Thyroid gland (tissue), 4 donors: ENCODE measurements around the gene INPP5A.

ENCODE experiments used
- POLR2A ChIP-seq, 2 donors: fragments of 450-650 bp; IDR thresholded peaks; one replicate each; pipeline ENCODE4 v1.6.1; 2017; ENCODE audit warnings: antibody characterized with exemption in 2 of 2, mild to moderate bottlenecking in 2 of 2, moderate library complexity in 1 of 2
- TF ChIP-seq, protein P1 (sequence below), 6 experiments: fragments of 200-600 bp in 3 of 6; fragments of 450-650 bp in 3 of 6; sonication (generic) in 3 of 6; IDR thresholded peaks; one replicate each; pipeline ENCODE4 v1.5.1; 2016 to 2019; ENCODE audit warnings: antibody characterized with exemption in 6 of 6, mild to moderate bottlenecking in 2 of 6, inconsistent platforms in 1 of 6, moderate library complexity in 1 of 6

DNA sequence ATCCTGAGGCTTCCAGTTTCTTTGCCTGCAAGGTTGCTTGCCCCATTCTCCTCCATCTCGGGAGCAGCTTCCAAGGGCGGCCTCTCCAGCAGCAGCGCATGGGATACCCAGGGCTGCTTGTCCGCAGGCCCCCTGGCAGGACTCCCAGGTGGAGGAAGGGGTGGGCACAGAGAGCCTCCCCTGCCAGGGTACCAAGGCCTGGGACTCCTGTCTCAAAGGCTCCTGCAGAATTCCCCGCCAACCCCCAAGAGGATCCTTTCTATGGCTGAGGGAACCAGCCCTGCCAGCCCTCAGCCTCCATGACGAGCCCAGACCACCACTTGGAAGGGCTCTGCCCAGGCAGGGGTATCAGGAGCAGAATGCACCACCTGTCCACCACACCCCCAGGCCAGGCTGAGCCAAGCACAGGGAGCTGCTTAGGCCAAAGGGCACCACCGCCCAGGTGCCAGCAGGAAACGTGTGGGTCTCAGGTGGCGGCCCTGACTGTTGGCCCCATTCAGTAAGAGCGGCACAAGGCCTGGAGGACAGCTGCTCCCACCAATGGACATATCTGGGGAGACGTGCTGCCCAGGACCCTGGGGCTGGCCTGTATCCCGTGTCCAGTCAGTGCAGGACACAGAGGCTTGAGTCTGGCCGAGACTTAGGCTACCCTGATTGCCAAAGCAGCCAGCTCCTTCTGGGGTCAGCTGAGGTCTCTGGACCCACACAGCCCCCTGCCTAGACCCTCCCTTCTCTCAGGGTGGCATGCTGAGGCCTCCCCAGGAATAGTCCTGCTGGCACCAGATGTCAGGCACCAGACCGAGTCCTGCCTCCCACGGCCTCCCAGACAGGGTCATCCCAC lies 33.8 kb upstream of the INPP5A start:
- TF ChIP-seq POLR2A (IDR thresholded peaks at IDR 0.05): no peak
- TF ChIP-seq, protein P1, sequence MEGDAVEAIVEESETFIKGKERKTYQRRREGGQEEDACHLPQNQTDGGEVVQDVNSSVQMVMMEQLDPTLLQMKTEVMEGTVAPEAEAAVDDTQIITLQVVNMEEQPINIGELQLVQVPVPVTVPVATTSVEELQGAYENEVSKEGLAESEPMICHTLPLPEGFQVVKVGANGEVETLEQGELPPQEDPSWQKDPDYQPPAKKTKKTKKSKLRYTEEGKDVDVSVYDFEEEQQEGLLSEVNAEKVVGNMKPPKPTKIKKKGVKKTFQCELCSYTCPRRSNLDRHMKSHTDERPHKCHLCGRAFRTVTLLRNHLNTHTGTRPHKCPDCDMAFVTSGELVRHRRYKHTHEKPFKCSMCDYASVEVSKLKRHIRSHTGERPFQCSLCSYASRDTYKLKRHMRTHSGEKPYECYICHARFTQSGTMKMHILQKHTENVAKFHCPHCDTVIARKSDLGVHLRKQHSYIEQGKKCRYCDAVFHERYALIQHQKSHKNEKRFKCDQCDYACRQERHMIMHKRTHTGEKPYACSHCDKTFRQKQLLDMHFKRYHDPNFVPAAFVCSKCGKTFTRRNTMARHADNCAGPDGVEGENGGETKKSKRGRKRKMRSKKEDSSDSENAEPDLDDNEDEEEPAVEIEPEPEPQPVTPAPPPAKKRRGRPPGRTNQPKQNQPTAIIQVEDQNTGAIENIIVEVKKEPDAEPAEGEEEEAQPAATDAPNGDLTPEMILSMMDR (IDR thresholded peaks at IDR 0.05): no peak
